Stimulated activated naive B cell treated with anti-CD40 and anti-IgM and Interleukin-4, amounts not matched to agents 10 μg/mL and 1 μg/mL and 100 μg/mL, for 72 hours (primary cell): Measurements from ENCODE around the gene FAM20B.
"Not testable (repeated sequence)": the region's sequence is repeated elsewhere in the genome, so short reads cannot be mapped to it uniquely, and the experiment has no call there.

Source experiments
- ATAC-seq, 2 donors: fragments of 150-1000 bp; cut with Tn5 transposase; replicated peaks; 2 replicates each; pipeline ENCODE4 v1.10.0; 2021; ENCODE audit warnings: moderate library complexity in 1 of 2
- DNase-seq: peaks from one replicate; pipeline ENCODE4 v3.0.0; 2021
- H3K27ac Mint-ChIP-seq: one replicate; pipeline ENCODE4 v1.8.0; 2022; ENCODE audit warnings: mild to moderate bottlenecking, mixed read lengths
- H3K27me3 Mint-ChIP-seq, 2 donors: one replicate each; pipeline ENCODE4 v1.8.0; 2022; ENCODE audit warnings: mixed read lengths in 2 of 2
- H3K36me3 Mint-ChIP-seq, 2 donors: one replicate each; pipeline ENCODE4 v1.8.0; 2022; ENCODE audit warnings: mixed read lengths in 2 of 2, mild to moderate bottlenecking in 1 of 2
- H3K4me1 Mint-ChIP-seq, 2 donors: one replicate each; pipeline ENCODE4 v1.8.0; 2022; ENCODE audit warnings: mixed read lengths in 2 of 2, mild to moderate bottlenecking in 1 of 2
- H3K4me3 Mint-ChIP-seq, 2 donors: one replicate each; pipeline ENCODE4 v1.8.0; 2022; ENCODE audit warnings: mild to moderate bottlenecking in 2 of 2, mixed read lengths in 2 of 2, moderate library complexity in 1 of 2
- H3K9me3 Mint-ChIP-seq, 2 donors: one replicate each; pipeline ENCODE4 v1.8.0; 2022; ENCODE audit warnings: mixed read lengths in 2 of 2, mild to moderate bottlenecking in 1 of 2

FAM20B gene

DNA sequence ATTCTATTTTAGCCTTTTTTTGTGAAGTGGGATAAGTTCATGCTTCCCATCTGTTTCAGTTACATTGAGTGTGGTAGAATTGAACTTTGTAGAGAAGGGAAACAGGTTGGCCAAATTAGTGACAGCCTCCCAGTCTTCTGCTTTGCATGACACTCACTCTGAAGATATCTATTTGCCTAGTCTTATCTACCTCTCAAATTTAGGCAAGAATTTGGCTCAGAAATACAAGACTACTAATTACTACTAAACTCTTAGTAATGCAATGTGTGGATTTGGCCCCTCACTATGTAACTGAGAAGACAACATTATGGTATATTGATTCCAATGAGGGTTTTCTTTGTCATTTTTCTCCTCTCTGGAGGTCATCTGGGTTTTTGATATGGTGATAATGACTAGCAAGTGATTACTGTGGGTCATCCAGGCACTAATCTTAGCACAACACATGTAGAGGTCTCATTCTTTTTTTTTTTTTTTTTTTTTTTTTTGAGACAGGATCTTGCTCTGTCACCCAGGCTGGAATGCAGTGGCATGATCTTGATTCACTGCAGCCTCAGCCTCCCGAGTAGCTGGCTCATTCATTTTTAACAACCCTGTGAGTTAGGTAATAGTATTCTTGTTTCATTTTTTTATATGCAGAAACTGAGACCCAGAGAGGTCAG is 6.3 kb downstream of the FAM20B start:
- ATAC-seq (no peak), DNase-seq (no peak)
- no peak overlapping the region for H3K4me3 Mint-ChIP-seq
- no peaks in the 10 kb centered on the region for H3K9me3 Mint-ChIP-seq
- no peak overlapping the region for H3K27ac Mint-ChIP-seq
- no peaks in the 10 kb centered on the region for H3K27me3 Mint-ChIP-seq
- H3K4me1 Mint-ChIP-seq, result peaks cover 59 to 85% of the 10 kb centered on the region in 2 donors
- no peaks in the 10 kb centered on the region for H3K36me3 Mint-ChIP-seq

DNA sequence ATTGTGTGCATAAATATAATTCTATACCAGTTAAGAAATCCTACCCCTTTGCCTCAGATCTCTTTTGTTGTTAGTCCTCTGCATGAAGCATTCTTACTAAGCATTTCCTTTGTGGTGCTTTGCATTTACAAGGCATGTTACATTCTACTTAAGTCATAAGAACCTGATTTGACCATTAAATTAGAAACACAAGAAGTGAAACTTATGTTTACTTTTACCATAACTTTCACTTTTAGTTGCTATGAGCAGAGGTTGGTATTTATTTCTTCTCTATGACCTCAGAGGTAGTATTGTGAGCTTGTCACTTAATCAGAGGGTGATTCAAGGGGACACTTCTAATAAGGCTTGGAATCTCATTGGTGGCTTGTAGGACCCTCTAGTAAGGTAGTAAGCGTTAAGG is 9.0 kb downstream of the FAM20B start:
- Mint-ChIP-seq H3K36me3 (peaks cover 0 to 3% of the 10 kb centered on the region in 2 donors), H3K27me3 (no peaks in the 10 kb centered on the region), H3K9me3 (no peaks in the 10 kb centered on the region), H3K4me3 (peak overlapping the region; percentile 46 to 62), H3K27ac (peak overlapping the region; percentile 90), H3K4me1 (peaks cover 52 to 80% of the 10 kb centered on the region in 2 donors)
- peak; percentile 93 to 97 for ATAC-seq
- no peak for DNase-seq

DNA sequence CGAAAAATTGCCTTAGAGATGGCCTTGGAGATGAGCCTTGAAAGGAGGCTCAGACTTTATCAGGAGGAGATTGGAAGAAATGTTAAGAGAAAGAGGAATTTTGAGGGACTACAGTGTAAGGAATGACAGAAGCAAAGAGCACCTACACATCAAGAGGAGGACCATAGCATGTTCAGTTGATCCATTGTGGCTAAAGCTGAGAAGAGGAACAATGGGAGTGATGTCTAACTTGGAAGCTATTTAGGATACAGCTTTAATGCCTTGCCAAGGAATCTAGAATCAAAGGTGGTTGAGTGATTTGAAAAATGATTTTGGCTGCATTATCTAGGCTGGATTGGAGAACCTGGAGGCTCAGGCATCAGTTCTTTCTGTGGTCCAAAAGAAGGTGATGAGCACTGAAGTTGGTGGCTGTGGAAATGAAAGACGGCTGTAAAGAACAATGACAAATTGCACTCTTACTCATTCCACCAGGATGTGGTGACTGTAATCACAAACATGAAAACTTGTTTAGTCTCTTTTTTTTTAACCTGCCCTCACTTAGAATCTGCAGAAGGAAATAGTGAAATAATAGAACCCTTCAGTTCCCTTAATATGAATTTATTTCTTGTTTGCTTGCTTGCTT is 11.3 kb downstream of the FAM20B start:
- Mint-ChIP-seq H3K4me1 (peaks cover 39 to 57% of the 10 kb centered on the region in 2 donors), H3K27ac (no peak overlapping the region), H3K27me3 (no peaks in the 10 kb centered on the region), H3K36me3 (peaks cover 3% of the 10 kb centered on the region in 2 donors), H3K4me3 (no peak overlapping the region), H3K9me3 (no peaks in the 10 kb centered on the region)
- DNase-seq, result no peak
- ATAC-seq, result peak; percentile 29 to 35

DNA sequence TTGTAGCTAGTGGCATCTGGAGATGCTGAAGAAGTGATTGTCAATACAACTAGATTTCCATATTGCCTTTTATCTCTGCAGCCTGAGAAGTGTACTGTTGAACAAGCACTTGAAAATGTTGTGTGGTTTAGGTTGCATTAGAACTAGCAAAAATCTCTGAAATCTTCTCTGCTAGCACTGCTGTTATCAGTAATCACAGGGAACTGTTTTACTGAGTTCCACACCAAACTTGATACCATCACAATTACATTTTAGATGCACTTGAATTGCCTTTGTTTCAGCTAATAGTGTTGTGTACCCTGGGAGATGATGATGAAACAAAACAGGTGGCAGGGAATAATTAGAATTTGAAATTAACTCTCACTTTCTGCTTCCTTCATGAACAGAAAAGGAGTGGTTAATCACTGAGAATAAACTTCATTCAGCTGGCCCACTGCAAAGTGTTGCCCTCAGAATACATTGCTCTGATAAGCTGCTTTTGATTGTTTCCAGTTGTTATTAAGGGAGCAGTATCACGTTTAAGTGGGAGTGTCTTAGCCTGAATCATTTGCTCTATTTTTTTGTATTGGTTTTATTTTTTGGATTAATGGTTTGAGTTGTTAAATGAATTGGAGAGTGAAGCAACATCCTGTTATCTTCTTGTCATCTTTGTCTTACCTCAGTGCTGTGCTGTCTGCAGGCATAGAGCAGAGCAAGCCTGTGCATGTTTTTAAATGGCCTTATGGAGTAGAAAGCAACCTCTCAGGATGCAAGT is 13.0 kb downstream of the FAM20B start:
- H3K4me3 Mint-ChIP-seq, result no peak overlapping the region

DNA sequence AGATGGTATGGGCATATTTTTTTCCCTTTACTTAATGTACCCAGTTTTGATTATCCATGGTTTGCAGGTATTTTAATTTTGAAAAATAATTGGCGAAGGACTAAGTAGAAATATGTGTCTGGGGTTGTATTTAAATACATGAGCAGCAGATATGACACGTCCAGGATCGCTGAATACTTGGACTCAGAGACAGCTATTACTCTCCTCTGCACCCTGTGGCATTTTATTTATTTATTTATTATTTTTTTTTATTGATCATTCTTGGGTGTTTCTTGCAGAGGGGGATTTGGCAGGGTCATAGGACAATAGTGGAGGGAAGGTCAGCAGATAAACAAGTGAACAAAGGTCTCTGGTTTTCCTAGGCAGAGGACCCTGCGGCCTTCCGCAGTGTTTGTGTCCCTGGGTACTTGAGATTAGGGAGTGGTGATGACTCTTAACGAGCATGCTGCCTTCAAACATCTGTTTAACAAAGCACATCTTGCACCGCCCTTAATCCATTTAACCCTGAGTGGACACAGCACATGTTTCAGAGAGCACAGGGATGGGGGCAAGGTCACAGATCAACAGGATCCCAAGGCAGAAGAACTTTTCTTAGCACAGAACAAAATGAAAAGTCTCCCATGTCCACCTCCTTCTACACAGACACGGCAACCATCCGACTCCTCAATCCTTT is 13.9 kb downstream of the FAM20B start:
- peaks cover 35 to 52% of the 10 kb centered on the region in 2 donors for H3K4me1 Mint-ChIP-seq
- peaks cover 5 to 13% of the 10 kb centered on the region in 2 donors for H3K36me3 Mint-ChIP-seq
- DNase-seq, H3K4me3 Mint-ChIP-seq, H3K27ac Mint-ChIP-seq, H3K27me3 Mint-ChIP-seq, ATAC-seq, H3K9me3 Mint-ChIP-seq: not testable (repeated sequence)

More for the DNA sequence above, 13.0 kb downstream of the FAM20B start:
- DNase-seq (no peak), ATAC-seq (no peak)
- H3K4me1 Mint-ChIP-seq, result peaks cover 41 to 58% of the 10 kb centered on the region in 2 donors
- H3K27ac Mint-ChIP-seq, result peak overlapping the region; percentile 84
- H3K9me3 Mint-ChIP-seq, result no peaks in the 10 kb centered on the region
- H3K36me3 Mint-ChIP-seq, result peaks cover 3 to 6% of the 10 kb centered on the region in 2 donors
- H3K27me3 Mint-ChIP-seq, result no peaks in the 10 kb centered on the region

DNA sequence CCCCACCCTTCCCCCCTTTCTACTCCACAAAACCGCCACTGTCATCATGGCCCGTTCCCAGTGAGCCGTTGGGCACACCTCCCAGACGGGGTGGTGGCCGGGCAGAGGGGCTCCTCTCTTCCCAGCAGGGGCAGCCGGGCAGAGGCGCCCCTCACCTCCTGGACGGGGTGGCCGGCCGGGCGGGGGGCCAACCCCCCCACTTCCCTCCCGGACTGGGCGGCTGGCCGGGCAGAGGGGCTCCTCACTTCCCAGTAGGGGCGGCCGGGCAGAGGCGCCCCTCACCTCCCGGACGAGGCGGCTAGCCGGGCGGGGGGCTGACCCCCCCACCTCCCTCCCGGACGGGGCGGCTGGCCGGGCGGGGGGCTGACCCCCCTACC is 14.5 kb downstream of the FAM20B start:
- H3K27me3 Mint-ChIP-seq, ATAC-seq, H3K9me3 Mint-ChIP-seq, H3K27ac Mint-ChIP-seq, H3K4me3 Mint-ChIP-seq, DNase-seq: not testable (repeated sequence)
- peaks cover 30 to 47% of the 10 kb centered on the region in 2 donors for H3K4me1 Mint-ChIP-seq
- H3K36me3 Mint-ChIP-seq, result peaks cover 6 to 14% of the 10 kb centered on the region in 2 donors

DNA sequence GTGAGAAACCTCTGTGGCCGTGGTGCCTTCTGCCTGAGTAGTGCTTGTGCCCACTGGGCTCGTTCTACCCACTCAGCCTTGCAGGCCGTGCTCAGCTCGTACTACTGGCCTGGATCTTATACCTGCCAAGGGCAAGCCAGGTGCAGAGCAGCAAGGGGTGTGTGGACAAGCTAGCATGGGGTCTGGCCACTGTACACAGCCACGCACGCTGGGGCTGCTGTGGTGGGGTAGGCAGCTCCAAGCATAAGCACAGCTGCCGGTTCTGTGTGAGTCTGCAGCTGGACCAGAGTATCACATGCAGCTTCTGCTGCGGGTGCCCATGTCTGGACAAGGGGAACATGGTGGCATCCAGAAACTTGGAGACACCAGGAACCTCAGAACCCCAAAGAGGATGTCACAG is 16.4 kb downstream of the FAM20B start:
- no peak overlapping the region for H3K27ac Mint-ChIP-seq
- DNase-seq, result no peak

DNA sequence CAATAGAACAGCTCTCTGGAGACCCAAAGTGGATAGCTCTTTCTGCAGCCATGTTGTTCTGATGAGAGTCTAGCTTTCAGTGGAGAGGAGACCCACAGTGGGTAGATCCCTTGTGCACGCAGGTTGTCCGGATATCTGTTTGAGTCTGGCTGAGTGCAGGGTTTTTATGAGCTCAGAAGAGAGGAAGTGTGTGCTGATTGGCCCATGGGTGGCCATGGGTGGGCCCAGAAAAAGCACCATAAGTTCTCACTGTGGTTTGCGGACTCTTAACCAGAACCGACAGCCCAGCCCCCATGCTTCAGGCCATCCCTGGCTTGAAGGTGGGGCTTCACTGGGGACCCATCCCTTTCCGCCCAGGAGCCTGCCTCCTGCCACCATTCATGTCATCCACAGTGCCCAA is 17.0 kb downstream of the FAM20B start:
- Mint-ChIP-seq H3K4me3 (no peak overlapping the region), H3K27me3 (no peaks in the 10 kb centered on the region), H3K36me3 (peaks cover 10 to 23% of the 10 kb centered on the region in 2 donors), H3K9me3 (no peaks in the 10 kb centered on the region), H3K27ac (no peak overlapping the region), H3K4me1 (peaks cover 17 to 33% of the 10 kb centered on the region in 2 donors)
- ATAC-seq, result no peak
- DNase-seq, result no peak

More for the DNA sequence above, 16.4 kb downstream of the FAM20B start:
- peaks cover 9 to 18% of the 10 kb centered on the region in 2 donors for H3K36me3 Mint-ChIP-seq
- H3K4me3 Mint-ChIP-seq, result no peak overlapping the region
- no peak for ATAC-seq
- no peaks in the 10 kb centered on the region for H3K27me3 Mint-ChIP-seq
- H3K9me3 Mint-ChIP-seq, result no peaks in the 10 kb centered on the region
- H3K4me1 Mint-ChIP-seq, result peaks cover 15 to 33% of the 10 kb centered on the region in 2 donors

DNA sequence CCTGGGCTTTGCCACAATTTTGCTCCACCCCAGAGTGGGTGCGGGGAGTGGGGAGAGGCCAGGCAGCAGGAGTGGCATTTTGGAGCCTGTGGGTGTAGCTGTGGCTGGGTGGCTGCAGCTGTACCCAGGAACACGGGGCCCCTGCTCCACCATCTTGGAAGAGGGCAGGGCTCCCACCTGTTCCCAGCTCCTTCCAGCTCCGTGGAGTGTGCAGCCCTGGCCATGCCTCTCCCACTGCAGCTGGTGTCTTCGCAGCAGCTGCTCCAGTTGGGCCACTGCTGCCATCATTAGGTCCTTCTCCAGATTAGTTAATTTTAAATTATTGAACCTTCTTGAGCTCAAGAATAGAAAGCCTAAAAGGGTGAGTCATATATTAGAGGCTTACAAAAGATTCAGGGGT is 17.6 kb downstream of the FAM20B start:
- no peak for ATAC-seq

DNA sequence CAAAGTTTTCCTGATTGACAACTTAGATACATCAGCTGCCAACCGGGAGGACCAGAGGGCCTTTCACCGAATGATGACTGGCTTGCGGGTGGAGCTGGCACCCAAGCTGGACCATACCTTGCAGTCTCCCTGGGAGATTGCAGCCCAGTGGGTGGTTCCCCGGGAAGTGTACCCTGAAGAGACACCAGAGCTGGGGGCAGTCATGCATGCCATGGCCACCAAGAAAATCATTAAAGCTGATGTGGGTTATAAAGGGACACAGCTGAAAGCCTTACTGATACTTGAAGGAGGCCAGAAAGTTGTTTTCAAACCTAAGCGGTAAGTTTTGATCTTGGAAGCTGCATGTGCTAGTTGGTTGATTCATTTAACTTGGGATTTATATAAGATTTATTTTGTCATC is 18.2 kb downstream of the FAM20B start:
- H3K27ac Mint-ChIP-seq, result no peak overlapping the region
- H3K4me1 Mint-ChIP-seq, result peaks cover 15 to 32% of the 10 kb centered on the region in 2 donors
- H3K36me3 Mint-ChIP-seq, result peaks cover 12 to 24% of the 10 kb centered on the region in 2 donors
- DNase-seq, result no peak
- no peak overlapping the region for H3K4me3 Mint-ChIP-seq
- ATAC-seq, result no peak
- H3K9me3 Mint-ChIP-seq, result no peaks in the 10 kb centered on the region
- no peaks in the 10 kb centered on the region for H3K27me3 Mint-ChIP-seq

More for the DNA sequence above, 17.6 kb downstream of the FAM20B start:
- Mint-ChIP-seq H3K36me3 (peaks cover 11 to 25% of the 10 kb centered on the region in 2 donors), H3K27ac (no peak overlapping the region), H3K4me3 (no peak overlapping the region), H3K27me3 (no peaks in the 10 kb centered on the region), H3K4me1 (peaks cover 18 to 35% of the 10 kb centered on the region in 2 donors), H3K9me3 (no peaks in the 10 kb centered on the region)
- no peak for DNase-seq

DNA sequence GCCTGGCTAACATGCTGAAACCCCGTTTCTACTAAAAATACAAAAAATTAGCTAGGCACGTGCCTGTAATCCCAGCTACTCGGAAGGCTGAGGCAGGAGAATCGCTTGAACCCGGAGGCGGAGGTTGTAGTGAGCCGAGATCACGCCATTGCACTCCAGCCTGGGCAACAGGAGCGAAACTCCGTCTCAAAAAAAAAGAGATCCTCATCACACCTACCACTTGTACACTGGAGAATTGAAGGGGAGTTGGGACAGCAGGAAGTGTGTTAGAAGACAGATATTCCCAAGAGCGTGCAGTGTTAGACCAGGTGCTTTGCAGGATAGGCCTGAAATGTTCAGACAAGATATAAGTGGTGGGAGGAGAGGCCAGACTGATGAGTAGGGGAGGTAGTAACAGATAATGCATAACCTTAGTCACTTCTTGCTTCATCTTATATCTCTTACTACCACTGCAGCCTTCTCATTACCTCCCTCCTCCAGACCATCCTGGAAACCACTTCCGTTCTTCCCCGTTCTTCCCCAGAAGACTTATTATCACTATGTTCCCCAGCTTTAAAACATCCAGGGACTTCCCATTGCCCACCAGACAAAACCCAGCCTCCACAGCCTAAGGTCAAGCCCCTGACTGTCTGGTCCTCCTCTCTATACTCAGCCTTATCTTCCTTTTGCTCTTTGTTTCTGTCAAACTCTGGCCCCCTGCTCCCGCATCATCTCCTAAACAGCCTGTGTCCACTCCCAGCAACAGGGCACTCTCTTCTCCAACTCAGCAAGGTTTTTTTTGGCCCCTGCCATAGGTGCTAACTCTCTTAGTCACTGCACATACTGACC is 21.3 kb downstream of the FAM20B start:
- DNase-seq, result no peak
- Mint-ChIP-seq H3K27me3 (no peaks in the 10 kb centered on the region), H3K9me3 (no peaks in the 10 kb centered on the region), H3K4me3 (no peak overlapping the region), H3K27ac (no peak overlapping the region), H3K36me3 (peaks cover 9 to 24% of the 10 kb centered on the region in 2 donors), H3K4me1 (peaks cover 12 to 28% of the 10 kb centered on the region in 2 donors)
- no peak for ATAC-seq

DNA sequence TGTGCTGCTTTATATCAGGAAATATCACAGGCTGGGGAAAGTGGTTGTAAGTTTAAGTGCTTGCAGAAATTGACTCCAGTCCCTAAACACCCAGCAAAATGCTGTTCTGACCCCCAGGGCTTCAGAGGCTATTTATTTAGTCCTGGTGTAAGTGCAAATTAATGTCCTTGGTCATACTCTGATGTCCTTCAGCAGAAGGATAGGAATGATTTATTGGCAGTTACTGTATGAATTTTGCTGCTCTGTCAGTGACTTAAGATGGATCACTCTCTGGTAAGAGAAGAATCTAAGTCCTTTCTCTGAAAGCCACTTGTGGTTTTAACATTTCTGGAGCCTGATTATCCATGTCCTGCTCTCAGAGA is 21.9 kb downstream of the FAM20B start:
- DNase-seq (no peak), ATAC-seq (no peak)
- Mint-ChIP-seq H3K4me3 (no peak overlapping the region), H3K4me1 (peaks cover 12 to 28% of the 10 kb centered on the region in 2 donors), H3K27me3 (no peaks in the 10 kb centered on the region), H3K36me3 (peaks cover 9 to 24% of the 10 kb centered on the region in 2 donors), H3K27ac (no peak overlapping the region), H3K9me3 (no peaks in the 10 kb centered on the region)

DNA sequence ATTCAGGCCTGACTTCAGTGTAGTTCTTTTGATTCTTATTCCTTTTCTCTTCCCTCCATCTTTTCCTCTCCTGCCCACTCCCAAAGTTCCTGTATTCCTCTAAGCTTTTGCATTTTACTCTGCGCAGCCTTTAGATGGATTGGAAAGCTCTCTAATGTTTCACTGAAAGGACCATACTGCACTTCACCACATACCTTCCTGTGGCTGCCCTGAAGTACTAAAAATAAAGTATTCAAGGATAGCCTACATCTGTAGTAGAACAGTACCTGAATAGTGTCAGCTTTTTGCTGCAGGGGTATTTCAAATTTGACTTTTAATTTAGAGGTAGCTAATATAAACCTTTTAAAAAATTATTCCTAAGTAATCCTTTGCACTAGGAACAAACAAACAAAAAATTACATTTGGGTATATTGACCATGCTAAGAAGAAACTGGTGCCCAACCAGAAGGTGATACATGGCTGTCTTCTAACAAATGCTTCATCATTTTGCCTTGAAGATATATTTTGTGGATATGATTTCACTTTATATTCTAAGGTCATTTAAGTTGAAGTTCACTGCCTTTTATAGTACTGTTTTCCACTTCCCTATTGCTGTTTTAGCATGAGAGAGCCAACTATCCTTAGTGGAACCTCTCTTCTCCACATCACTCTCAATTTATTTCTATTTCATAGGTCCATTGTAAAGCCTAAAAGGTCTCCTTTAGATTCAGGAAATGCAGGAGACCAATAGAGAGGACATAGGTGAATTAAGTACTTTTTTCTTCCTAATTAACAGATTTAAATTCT is 22.8 kb downstream of the FAM20B start:
- ATAC-seq, result no peak
- H3K4me3 Mint-ChIP-seq, result no peak overlapping the region
- no peaks in the 10 kb centered on the region for H3K27me3 Mint-ChIP-seq
- H3K4me1 Mint-ChIP-seq, result peaks cover 10 to 24% of the 10 kb centered on the region in 2 donors
- H3K9me3 Mint-ChIP-seq, result no peaks in the 10 kb centered on the region
- DNase-seq, result no peak
- peaks cover 11 to 26% of the 10 kb centered on the region in 2 donors for H3K36me3 Mint-ChIP-seq
- no peak overlapping the region for H3K27ac Mint-ChIP-seq
